HEK293 (cell line): ENCODE measurements around the gene TEDDM1.

Experiments used
- CTCF ChIA-PET: fragments of 350-600 bp; formaldehyde crosslinking; extraction: SDS; loops from one replicate; lab custom pipeline; 2021; ENCODE audit warnings: antibody characterized with exemption; lab: Yijun Ruan, JAX
- POLR2A ChIA-PET: fragments of 300-600 bp; formaldehyde crosslinking; extraction: SDS; loops from one replicate; lab custom pipeline; 2020; ENCODE audit warnings: antibody characterized with exemption, inconsistent platforms; lab: Yijun Ruan, JAX
- H3K27ac ChIP-seq: fragments of 200-500 bp; sonication (Bioruptor generic); 2 replicates; pipeline ENCODE4 v1.5.1; 2014; ENCODE audit warnings: low read depth, low read length, control low read depth, inconsistent platforms; ENCODE audit errors: extremely low read depth
- H3K36me3 ChIP-seq, 2 experiments: fragments of 200-500 bp in 1 of 2; sonication (Bioruptor generic) in 1 of 2; 1 replicate in 1 of 2; 2 replicates in 1 of 2; pipeline ENCODE4 v1.5.1; 2014 to 2017; ENCODE audit warnings: inconsistent platforms in 2 of 2, low read length in 2 of 2; ENCODE audit not compliant: control insufficient read depth in 2 of 2, insufficient read depth in 1 of 2
- H3K4me1 ChIP-seq: fragments of 200-500 bp; sonication (Bioruptor generic); 2 replicates; pipeline ENCODE4 v1.5.1; 2014; ENCODE audit warnings: mild to moderate bottlenecking, low read length, inconsistent platforms; ENCODE audit not compliant: control insufficient read depth, insufficient read depth
- H3K4me3 ChIP-seq: 2 replicates; pipeline ENCODE4 v1.5.1; 2011; ENCODE audit warnings: low read depth, mild to moderate bottlenecking, control low read depth, low read length, moderate library complexity
- H3K9me3 ChIP-seq: fragments of 200-500 bp; sonication (Bioruptor generic); 2 replicates; pipeline ENCODE4 v1.5.1; 2014; ENCODE audit warnings: low read depth, low read length, inconsistent platforms; ENCODE audit not compliant: control insufficient read depth, insufficient read depth
- BCL11A ChIP-seq: fragments of 450-650 bp; formaldehyde crosslinking; IDR thresholded peaks from 2 replicates; pipeline ENCODE4 v1.5.1; 2016; ENCODE audit warnings: low read depth, missing biosample characterization, missing genetic modification characterization
- GLIS2 ChIP-seq: fragments of 450-650 bp; formaldehyde crosslinking; IDR thresholded peaks from 2 replicates; pipeline ENCODE4 v1.5.1; 2016; ENCODE audit warnings: missing biosample characterization, missing genetic modification characterization
- KLF1 ChIP-seq: fragments of 450-650 bp; formaldehyde crosslinking; IDR thresholded peaks from 2 replicates; pipeline ENCODE4 v1.5.1; 2016; ENCODE audit warnings: missing biosample characterization, missing genetic modification characterization
- KLF17 ChIP-seq: fragments of 450-650 bp; formaldehyde crosslinking; IDR thresholded peaks from 2 replicates; pipeline ENCODE4 v1.5.1; 2016; ENCODE audit warnings: missing biosample characterization, missing genetic modification characterization
- PRDM1 ChIP-seq: fragments of 450-650 bp; formaldehyde crosslinking; IDR thresholded peaks from 2 replicates; pipeline ENCODE4; 2016; ENCODE audit warnings: missing biosample characterization, missing genetic modification characterization
- PRDM2 ChIP-seq: fragments of 450-650 bp; formaldehyde crosslinking; IDR thresholded peaks from 2 replicates; pipeline ENCODE4 v1.5.1; 2016; ENCODE audit warnings: missing biosample characterization, missing genetic modification characterization, borderline replicate concordance
- SP7 ChIP-seq: fragments of 450-650 bp; formaldehyde crosslinking; IDR thresholded peaks from 2 replicates; pipeline ENCODE4 v1.5.1; 2016; ENCODE audit warnings: missing biosample characterization, missing genetic modification characterization
- ZBTB21 ChIP-seq: fragments of 450-650 bp; formaldehyde crosslinking; IDR thresholded peaks from 2 replicates; pipeline ENCODE4 v1.5.1; 2017; ENCODE audit warnings: missing biosample characterization, missing genetic modification characterization
- ZFP69B ChIP-seq: fragments of 450-650 bp; formaldehyde crosslinking; IDR thresholded peaks from 2 replicates; pipeline ENCODE4 v1.5.1; 2016; ENCODE audit warnings: missing biosample characterization, missing genetic modification characterization
- ZNF114 ChIP-seq: fragments of 450-650 bp; formaldehyde crosslinking; IDR thresholded peaks from 2 replicates; pipeline ENCODE4 v1.5.0; 2017; ENCODE audit warnings: missing biosample characterization, missing genetic modification characterization
- ZNF366 ChIP-seq: fragments of 450-650 bp; formaldehyde crosslinking; conservative IDR thresholded peaks from 2 replicates; pipeline ENCODE4 v1.5.1; 2016; ENCODE audit warnings: missing biosample characterization, missing genetic modification characterization
- ZNF473 ChIP-seq: fragments of 450-650 bp; formaldehyde crosslinking; IDR thresholded peaks from 2 replicates; pipeline ENCODE4 v1.5.1; 2017; ENCODE audit warnings: missing biosample characterization, missing genetic modification characterization
- ZNF548 ChIP-seq: fragments of 450-650 bp; formaldehyde crosslinking; IDR thresholded peaks from 2 replicates; pipeline ENCODE4 v1.5.1; 2016; ENCODE audit warnings: missing biosample characterization, missing genetic modification characterization
- ZNF645 ChIP-seq: fragments of 450-650 bp; formaldehyde crosslinking; IDR thresholded peaks from 2 replicates; pipeline ENCODE4; 2016; ENCODE audit warnings: missing biosample characterization, missing genetic modification characterization
- ZNF654 ChIP-seq: fragments of 450-650 bp; formaldehyde crosslinking; IDR thresholded peaks from 2 replicates; pipeline ENCODE4 v1.5.1; 2016; ENCODE audit warnings: low read depth, missing biosample characterization, missing genetic modification characterization
- ZNF658 ChIP-seq: fragments of 450-650 bp; formaldehyde crosslinking; IDR thresholded peaks from 2 replicates; pipeline ENCODE4; 2016; ENCODE audit warnings: missing biosample characterization, missing genetic modification characterization
- ZNF692 ChIP-seq: fragments of 450-650 bp; formaldehyde crosslinking; IDR thresholded peaks from 2 replicates; pipeline ENCODE4 v1.5.1; 2016; ENCODE audit warnings: missing biosample characterization, missing genetic modification characterization

The TEDDM1 gene

GRCh38 chr1:182446033-182446669 is 45.7 kb upstream of the TEDDM1 start:
- TF ChIP-seq ZNF692 (tag by site-specific recombination) (0 out of 2 replicates have a peak, but pooled peaks have one; percentile 36), ZNF654 (tag by site-specific recombination) (peak; percentile 71), ZBTB21 (tag by site-specific recombination) (no peak), PRDM1 (tag by site-specific recombination) (peak; percentile 83), ZNF366 (peak; percentile 56)
- ChIA-PET CTCF (no interaction called here), POLR2A (no interaction called here)
- H3K36me3 ChIP-seq: no peaks in the 10 kb centered on the region
- H3K4me3 ChIP-seq: no peak overlapping the region
- no peak overlapping the region for H3K27ac ChIP-seq
- no peaks in the 10 kb centered on the region for H3K9me3 ChIP-seq
- H3K4me1 ChIP-seq: no peaks in the 10 kb centered on the region

- H3K27ac ChIP-seq: no peak overlapping the region
- H3K36me3 ChIP-seq: no peaks in the 10 kb centered on the region
- TF ChIP-seq ZNF645 (tag by site-specific recombination) (no peak), BCL11A (tag by site-specific recombination) (no peak), ZNF473 (no peak), ZNF548 (tag by site-specific recombination) (no peak), KLF17 (tag by site-specific recombination) (no peak), PRDM2 (tag by site-specific recombination) (no peak), ZNF114 (tag by site-specific recombination) (no peak), SP7 (no peak), ZFP69B (tag by site-specific recombination) (no peak), KLF1 (tag by site-specific recombination) (no peak), GLIS2 (no peak), ZNF658 (tag by site-specific recombination) (no peak)
- POLR2A ChIA-PET: no interaction called here
- H3K4me3 ChIP-seq: no peak overlapping the region
- CTCF ChIA-PET: interaction anchor here (0.6 to 2.2 kb wide), 9 partner anchors 9 to 357 kb away, joined by 3 to 16 read pairs (median 3); no protein-coding TSS in a partner anchor
- no peaks in the 10 kb centered on the region for H3K4me1 ChIP-seq
- no peaks in the 10 kb centered on the region for H3K9me3 ChIP-seq
Measured at GRCh38 chr1:182444497-182444896, 44.0 kb upstream of the TEDDM1 start.
